Erythroblast (primary cell): ENCODE results near the gene SLC44A3.

Experiments used
- GATA1 ChIP-seq: IDR thresholded peaks from 2 replicates; pipeline ENCODE4 v1.6.1; 2011; ENCODE audit warnings: low read depth, mild to moderate bottlenecking, control low read depth, low read length, moderate library complexity
- POLR2A ChIP-seq: IDR thresholded peaks from 2 replicates; pipeline ENCODE4 v1.6.1; 2011; ENCODE audit warnings: mild to moderate bottlenecking, low read length

DNA sequence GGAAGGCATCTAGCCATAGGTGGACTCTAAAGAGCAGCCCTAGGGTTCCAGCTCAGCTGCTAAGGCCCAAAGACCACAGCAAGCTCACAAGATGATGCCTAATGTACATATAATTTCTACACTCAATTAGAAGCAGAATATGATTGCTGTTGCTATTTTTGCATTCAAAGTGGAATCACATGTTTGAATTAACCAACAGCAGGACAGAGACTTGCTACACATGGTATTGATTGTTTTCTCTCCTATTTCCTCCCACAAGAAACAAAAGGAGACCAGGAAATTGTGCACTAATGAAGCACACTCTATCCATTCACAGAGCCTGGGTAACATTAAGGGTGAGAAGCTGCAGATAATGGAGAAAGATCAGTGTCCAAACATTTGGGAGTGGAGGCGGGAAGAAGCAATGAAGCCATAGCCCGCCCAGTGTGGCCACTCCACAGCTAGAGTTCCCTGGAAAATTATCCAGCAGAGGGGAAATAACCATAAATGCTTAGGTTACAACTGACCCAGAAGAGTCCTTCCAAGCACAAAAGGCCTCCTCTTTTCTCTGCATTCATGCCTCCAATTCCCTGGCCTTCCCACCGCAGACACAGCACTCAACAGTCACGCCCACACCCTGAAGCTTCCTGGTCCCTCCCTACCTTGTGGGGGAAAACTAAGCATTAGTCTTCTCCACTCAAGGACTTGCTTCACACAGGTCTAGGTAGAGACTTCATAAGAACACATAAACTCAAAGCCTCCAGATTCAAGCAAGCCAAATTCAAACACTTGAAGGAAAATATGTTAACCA is 99.3 kb downstream of the SLC44A3 start:
- no peak for TF ChIP-seq POLR2A
- TF ChIP-seq GATA1: no peak
